ENCODE data around the gene LIPT1.

- TF ChIP-seq CTCF (tag by site-specific recombination; IDR thresholded peaks at IDR 0.05), result no peak
- peak; percentile 78 for TF ChIP-seq ZNF629 (tag by site-specific recombination; IDR thresholded peaks at IDR 0.05)
- peak; percentile 63 for TF ChIP-seq ZSCAN30 (tag by site-specific recombination; IDR thresholded peaks at IDR 0.05)
- no peak for TF ChIP-seq ZNF311 (tag by site-specific recombination; IDR thresholded peaks at IDR 0.05; ENCODE audit: borderline replicate concordance)
- TF ChIP-seq SALL2 (tag by site-specific recombination; IDR thresholded peaks at IDR 0.05; ENCODE audit: borderline replicate concordance), result no peak
- peak; percentile 73 for TF ChIP-seq ZBTB21 (tag by site-specific recombination; IDR thresholded peaks at IDR 0.05)
- TF ChIP-seq BCL11B (tag by site-specific recombination; IDR thresholded peaks at IDR 0.05; ENCODE audit: low read depth), result no peak
- no peak for TF ChIP-seq ZNF140 (tag by site-specific recombination; IDR thresholded peaks at IDR 0.05)
- peak; percentile 93 for TF ChIP-seq ZBTB17 (tag by site-specific recombination; IDR thresholded peaks at IDR 0.05)
These were observed 26.2 kb downstream of the LIPT1 start, which contains the start of the genes MITD1 and MRPL30 for GRCh38 chr2:99180755-99181623.

Measured in HEK293 (cell line).